GM15510 (cell line): ENCODE results near the gene SLC38A9.

Experiments
- POLR2A ChIP-seq: IDR thresholded peaks from 3 replicates; pipeline ENCODE4 v1.6.1; 2011; ENCODE audit warnings: borderline replicate concordance; ENCODE audit not compliant: insufficient read length; ENCODE audit errors: extremely low read depth

The SLC38A9 gene

DNA sequence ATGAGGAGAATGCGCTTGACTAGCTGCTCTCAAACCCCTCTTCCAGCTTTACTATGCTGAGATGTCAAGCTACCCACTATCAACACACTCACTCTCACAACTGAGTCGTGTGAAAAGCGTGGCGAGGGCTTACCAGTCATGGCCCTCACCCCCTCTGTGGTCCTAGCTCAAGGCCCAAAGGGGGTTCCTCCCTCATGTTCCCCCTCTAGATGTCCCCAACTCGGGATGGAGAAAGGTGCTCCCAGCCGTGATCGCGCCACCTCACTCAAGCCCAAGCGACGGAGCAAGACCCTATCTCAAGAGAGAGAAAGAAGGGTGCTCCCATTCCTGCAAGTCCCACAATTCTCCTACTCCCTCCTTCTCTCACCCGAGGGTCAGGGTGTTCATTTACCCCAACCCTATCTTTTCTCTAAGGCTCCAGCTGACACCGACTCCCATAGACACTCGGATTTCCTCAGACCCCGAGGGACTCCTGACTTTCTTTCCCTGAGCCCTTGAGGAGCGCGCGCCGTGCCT, 559 bp downstream of the SLC38A9 start:
- TF ChIP-seq POLR2A = no peak

DNA sequence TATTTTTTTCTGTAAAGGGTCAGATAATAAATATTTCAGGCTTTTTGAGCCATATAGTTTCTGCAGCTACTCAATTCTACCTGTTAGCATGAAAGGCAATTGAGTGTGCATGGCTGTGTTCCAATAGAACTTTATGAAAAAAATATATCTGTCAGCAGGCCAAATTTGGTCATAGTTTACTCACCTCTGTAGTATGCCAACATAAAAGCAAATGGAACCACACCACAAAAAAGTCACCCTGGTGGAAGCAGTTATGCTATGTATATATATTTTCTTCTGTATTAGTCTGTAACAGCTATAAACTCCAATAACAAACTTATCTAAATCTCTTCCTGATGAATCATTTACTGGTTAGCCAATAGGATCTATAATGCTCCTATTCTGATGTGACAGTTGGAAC, 3.4 kb downstream of the SLC38A9 start:
- no peak for TF ChIP-seq POLR2A

DNA sequence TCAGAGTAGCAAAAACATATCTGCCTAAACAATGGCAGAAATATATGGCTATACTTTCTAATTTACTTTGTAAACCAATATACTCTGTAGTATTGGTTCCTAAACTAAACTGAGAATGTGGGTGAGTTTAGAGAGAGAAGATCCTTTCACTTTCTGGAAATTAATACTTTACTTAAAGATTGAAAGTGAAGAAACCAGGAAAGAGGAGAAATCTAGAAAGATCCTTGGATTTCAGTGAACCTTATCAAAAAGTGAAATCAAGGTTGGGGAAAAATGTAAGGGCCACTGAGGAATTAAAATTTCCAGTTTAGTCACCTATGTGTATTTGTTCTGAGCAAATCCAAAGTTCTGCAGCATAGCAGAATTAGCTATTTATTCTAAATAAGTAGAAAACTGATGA, 5.9 kb downstream of the SLC38A9 start:
- TF ChIP-seq POLR2A = no peak

DNA sequence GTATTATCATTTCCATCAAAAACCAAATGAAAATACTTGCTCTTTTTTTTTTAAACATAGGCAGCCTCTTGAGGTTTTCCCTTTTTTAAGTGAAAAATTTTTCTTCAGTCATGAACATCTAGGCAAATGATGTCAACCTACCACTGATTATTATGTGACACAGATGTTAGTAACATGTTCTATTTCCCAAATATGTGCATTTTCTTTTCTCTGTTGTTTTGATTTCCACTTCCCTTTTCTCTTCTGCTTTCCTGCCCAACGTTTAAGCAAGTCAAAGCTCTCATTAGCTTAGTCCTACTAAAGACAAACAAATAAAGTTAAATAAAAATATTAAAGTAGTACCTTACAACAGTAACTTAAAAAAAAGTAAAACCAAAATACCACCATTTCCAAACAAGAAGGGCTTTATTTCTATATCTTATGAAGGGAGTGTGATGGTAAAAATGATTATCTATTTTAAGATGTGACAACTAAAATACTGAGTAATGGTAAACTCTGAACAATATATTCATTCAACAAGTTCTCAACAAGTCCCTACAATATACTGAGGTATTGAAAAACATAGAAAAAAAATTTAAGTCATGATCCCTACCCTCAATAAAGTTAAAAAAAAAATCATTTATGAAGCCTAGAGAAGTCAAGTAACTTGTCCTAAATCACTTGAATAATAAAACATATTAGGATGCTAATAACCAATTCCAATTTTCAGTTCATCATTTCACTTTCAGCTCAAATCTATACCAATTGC, 9.4 kb downstream of the SLC38A9 start:
- no peak for TF ChIP-seq POLR2A

DNA sequence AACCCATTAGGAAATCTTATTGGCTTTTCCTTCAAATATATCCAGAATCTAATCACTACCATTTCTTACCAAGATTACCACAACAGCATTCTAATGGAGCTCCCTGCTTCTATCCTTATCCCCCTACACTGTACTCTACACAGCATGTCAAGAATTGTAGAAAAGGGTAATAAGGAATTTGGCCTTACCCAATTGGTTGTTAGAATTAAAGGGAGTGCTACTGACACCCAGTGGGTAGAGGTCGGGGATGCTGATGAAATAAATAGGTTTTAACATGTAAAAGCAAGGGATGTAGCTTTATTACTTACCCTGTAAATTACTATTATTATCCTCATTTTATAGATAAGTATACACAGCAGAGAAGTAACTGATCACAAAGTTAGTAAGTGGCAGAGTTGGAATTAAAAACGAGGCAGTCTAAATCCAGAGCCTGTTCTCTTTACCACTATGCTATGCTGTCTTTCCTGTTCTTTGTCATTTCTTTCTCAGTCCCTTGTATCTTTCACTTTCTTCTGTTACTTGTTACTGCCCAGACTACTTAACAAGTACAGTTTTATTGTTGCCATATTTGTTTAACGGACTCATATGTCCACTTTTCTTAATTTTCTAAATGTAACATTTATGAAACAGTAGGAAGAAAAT, 10.5 kb downstream of the SLC38A9 start:
- no peak for TF ChIP-seq POLR2A

DNA sequence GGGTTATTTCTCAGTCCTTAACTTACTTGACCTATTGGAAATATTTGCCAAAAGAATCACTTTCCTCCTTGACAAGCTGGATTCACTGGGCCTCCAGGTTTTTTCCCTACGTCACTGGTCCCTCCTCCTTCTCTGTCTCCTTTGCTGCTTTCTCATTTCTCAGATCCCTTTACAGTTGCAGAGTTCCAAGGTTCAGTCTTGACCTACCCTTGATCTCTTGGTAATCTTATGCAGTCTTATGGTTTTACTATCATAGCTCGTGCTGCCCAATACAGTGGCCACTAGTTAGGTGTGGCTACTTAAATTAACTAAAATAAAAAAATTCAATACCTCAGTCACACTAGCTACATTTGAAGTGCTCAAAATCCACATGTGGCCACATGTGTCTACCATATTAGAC, 11.4 kb downstream of the SLC38A9 start:
- TF ChIP-seq POLR2A = no peak

DNA sequence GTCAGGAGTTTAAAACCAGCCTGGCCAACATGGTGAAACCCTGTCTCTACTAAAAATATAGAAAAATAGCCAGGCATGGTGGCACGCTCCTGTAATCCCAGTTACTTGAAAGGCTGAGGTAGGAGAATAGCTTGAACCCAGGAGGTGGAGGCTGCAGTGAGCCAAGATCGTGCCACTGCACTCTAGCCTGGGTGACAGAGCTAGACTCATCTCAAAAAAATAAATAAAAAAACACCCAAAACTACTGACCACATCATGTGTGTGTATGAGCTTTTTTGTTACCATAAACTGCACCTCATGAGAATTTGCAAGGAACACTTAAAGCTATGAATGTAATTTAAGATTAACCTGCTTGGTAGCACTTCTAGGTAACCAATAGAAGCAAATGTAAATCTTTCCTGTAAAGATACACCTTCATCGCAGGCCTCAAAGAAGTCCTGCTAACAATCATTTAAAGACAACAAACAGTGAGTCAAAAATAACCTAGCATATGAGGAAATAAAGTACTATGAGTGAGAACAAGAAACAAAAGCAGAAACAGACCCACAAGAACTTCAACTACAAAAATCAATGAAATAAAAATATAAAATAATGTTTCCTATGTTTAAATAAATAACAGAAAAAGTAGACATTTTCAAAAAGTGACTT, 13.0 kb downstream of the SLC38A9 start:
- no peak for TF ChIP-seq POLR2A

DNA sequence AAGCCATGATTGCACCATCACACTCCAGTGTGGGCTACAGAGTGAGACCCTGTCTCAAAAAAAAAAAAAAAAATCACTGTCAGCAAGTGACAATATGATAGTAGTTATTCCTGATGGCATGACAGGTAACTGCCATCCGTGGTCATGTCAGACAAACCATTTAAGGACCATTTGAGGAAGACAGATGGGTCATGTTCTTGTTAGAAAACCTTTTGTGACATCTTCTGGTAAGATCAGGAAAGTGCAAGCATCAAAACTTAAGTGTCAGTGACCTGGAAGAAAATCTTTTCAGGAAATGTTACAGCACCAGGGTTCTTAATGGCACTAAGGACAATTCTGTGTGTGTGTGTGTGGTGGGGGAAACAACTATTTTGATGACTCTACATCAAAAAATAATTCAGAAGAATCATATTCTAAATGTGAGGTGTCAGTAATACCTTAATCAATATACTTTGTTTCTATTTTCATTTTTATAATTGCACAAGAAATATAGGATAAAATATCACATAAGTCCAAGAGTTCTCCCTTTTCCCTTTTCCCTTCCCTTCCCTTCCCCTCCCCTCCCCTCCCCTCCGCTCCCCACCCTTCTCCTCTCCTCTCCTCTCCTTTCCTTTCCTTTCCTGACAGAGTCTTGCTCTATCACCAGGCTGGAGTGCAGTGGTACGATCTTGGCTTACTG, 17.8 kb downstream of the SLC38A9 start:
- no peak for TF ChIP-seq POLR2A

DNA sequence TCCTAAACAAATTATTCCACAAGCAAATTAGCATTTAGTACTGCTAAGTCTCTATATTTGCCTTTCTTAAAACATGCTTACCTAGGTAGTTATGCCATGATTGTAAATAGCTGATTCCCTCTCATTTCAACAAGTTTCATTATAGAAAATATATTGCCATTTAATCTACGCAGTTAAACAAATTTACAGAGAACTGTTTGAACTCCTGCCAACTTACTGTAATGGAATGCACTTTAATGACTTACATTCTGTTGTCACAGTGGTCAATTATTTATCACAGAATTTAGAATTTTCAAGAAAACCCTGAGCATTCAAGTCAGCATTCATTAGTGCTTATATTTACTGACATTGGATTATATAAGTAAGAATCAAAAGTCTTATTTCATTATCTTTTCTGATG, 19.6 kb downstream of the SLC38A9 start:
- no peak for TF ChIP-seq POLR2A

DNA sequence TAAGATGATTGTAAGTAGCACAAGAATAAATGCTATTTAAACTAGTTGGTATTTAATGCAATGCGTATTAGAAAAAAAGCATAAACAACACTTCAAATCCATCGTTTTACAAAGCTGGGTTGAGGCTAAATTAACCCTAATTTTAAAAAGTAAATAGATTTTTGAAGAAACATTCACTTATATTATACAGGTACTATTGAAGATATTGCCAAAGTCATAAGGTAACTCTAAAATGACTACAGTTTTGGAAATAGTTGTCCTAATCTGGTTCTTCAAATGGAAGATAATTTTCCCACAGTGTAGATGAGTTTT, 20.1 kb downstream of the SLC38A9 start:
- TF ChIP-seq POLR2A = no peak

DNA sequence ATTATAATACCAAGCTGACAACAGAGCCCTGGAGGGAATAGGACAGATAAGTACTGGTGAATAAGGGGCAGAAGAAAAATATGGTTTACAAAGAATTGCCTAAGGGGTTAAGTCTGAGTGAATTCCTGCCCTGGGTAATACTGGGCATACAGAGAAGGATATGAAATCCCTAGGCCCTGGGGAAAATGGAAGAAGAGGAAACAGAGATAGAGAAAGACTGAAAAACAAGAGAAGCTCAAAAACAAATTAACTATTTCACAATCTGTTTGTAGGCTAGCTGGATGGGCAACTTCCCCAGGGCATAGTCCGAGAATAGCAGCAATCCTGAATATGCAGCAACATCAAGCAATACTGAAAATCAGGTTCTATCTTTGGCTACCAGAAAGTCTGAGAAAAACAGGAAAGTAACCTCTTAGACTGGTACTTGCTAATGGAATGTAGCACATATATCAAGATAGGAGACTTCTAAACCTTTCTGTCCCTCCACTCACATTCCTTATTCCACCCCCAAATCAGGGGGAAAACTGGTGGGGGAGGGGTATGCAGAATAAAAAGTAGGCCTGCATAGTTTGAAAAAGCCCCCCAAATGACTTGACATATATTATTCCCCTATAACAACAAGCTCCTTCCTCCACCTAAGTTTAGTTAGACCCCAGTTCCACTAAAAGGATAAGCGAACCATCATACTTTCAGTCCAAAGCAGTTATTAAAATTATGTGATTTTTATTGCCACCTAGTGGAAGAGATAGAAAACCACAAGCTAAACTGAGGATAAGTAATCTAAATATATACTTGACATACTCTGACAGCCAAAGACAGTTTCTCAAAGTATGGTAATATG, 20.6 kb downstream of the SLC38A9 start:
- no peak for TF ChIP-seq POLR2A

DNA sequence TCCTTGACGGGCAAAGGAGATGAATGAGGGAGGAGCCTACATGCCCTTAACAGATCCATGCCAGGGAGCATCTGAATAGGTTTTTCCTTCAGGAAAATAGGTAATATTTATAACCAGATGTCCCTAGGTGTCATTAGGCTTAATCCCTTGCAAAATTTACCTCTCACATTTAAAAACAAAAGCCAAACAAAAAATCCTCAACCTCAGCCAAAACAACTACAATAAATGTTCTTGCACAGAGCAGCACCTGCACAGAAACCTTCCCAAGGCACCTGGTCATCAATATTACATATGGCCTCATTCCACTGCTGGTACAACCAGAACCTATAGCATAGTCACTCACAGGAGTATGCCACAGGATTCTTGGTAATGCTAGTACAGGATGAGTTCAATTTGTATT, 30.1 kb downstream of the SLC38A9 start:
- no peak for TF ChIP-seq POLR2A

DNA sequence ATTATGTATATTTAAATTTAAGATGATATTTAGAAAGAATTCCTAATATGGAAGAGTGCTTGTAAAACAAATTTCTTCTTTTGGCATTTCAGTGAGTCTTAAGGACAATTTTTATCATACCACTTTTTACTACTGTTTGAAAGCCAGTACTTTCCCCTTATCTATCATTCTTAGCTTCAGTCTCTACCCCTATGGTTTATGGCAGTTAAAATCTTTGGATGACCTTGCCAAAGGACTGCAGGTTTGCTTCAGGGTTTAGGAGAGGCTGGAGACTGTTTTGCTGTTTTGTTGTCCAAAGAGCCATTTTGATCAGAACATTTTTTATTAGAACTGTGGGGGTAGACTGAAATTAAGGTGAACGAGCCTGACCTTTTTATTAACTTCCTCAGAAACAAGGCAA, 30.8 kb downstream of the SLC38A9 start:
- no peak for TF ChIP-seq POLR2A

DNA sequence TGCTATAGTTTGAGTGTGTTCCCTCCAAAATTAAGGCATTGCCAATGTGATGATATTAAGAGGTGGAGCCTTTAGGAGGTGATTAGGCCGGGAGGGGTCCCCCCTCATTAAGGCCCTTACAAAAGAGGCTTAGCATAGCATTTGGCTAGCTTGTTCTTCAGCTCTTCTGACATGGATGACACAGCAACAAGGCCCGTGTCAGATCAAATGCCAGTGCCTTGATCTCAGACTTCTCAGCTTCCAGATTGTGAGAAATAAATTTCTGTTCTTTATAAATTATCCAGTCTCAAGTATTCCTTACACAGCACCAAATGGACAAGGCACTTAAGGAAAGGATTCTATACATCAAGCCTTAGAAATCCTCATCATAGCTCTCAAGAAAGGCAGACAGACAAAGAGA, 31.8 kb downstream of the SLC38A9 start:
- no peak for TF ChIP-seq POLR2A

DNA sequence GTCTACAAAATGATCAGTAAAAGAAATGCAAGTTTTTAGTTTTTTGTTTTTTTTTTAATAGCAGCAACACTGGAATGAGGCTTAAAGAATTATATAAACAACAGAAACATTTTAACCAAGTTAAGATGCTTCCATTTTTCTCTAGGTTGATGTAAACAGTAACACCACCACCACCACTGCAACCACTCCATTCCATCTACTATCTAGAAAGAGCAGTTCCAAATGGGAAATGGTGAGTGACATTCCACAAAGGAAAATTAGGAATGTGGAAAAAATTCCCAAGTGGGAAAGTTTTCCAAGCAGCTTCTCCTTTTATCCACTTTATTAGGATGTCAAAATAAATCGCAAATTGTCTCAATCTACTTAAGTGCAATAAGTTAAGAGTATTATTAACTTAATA, 32.6 kb downstream of the SLC38A9 start:
- TF ChIP-seq POLR2A = no peak

DNA sequence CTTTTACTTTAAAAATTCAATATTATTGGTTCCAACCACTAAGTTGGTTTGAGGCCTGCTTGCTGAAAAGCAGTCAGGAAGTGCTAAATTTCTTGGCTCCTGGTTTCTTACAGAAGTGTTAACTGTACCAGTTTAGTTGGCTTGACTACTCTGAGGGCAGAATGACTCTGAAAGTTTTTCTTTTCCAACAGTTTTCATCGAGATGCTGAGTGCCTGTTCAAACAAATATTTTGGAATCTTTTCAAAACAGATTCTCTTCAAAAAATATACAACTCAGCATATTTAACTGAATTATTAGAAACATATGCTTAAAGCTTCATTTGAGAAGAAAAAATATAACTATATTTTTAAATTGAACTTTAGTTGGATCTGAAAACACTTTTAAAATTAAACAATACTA, 37.0 kb downstream of the SLC38A9 start:
- no peak for TF ChIP-seq POLR2A

DNA sequence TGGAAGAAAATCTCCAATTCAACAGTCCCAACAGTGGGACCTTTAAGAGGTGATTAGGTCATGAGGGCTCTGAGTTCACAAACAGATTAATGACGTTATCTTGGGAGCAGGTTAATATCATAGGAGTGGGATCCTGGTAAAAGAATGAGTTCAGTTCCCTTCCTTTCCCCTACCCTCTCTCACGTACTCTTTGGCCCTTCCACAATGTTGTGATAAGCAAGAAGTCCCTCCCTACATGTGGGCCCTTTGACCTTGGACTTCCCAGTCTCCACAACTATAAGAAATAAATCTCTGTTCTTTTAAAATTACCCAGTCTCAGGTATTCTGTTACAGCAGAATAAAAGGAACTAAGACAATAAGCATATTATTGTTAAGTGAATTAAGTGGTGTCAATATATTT, 37.8 kb downstream of the SLC38A9 start:
- no peak for TF ChIP-seq POLR2A
